HepG2 (cell line): ENCODE measurements around the gene GPR15. TPM values are rescaled to one million over a fixed set of nuclear protein-coding genes. Genes with fewer than 3 reads are reported as not detected.

ENCODE experiments used
- ATAC-seq: fragments of 200-7000 bp; cut with Tn5 transposase; 3 replicates; pipeline ENCODE4 v1.9.1; 2020; ENCODE audit warnings: mild to moderate bottlenecking, moderate library complexity
- BruUV-seq: library from RNA; stranded (reverse); fragments of 400-500 nt; replicated peaks from 2 replicates; lab custom pipeline; 2021; lab: Mats Ljungman, UMichigan
- CTCF ChIA-PET: fragments of 300-600 bp; formaldehyde crosslinking; extraction: SDS; loops from one replicate; lab custom pipeline; 2021; ENCODE audit warnings: low total read pairs, inconsistent platforms, low intra/inter-chr PET ratio; lab: Yijun Ruan, JAX
- POLR2A ChIA-PET: fragments of 350-600 bp; sonication (Branson Sonifier 250); formaldehyde crosslinking; loops from one replicate; lab custom pipeline; 2020; ENCODE audit warnings: antibody characterized with exemption, inconsistent platforms; lab: Yijun Ruan, JAX
- DNase-seq: peaks from one replicate; pipeline ENCODE4 v3.0.0-alpha.2; 2015; ENCODE audit warnings: low spot score
- FAIRE-seq: peaks from 3 replicates; lab custom pipeline; 2011; peaks lifted over from hg19 to GRCh38; lab: Jason Lieb, UNC
- H2AFZ ChIP-seq: one replicate; pipeline ENCODE4 v1.6.1; 2011; ENCODE audit warnings: low read length, inconsistent platforms
- H3K27ac ChIP-seq: fragments of 300-600 bp; 3 replicates; pipeline ENCODE4 v1.8.0; 2011; ENCODE audit warnings: mixed run types, mild to moderate bottlenecking, mixed read lengths, low read length, inconsistent platforms; ENCODE audit not compliant: insufficient read depth; ENCODE audit errors: extremely low read length
- H3K27me3 ChIP-seq, 2 experiments: fragments of 200-600 bp in 1 of 2; 2 replicates in 1 of 2; 3 replicates in 1 of 2; pipeline versions ENCODE4 v1.6.0 to v1.8.0; 2011; ENCODE audit warnings: low read length in 2 of 2, mild to moderate bottlenecking in 2 of 2, moderate library complexity in 2 of 2, inconsistent platforms in 1 of 2; ENCODE audit not compliant: insufficient read depth in 2 of 2, control insufficient read depth in 1 of 2
- H3K36me3 ChIP-seq, 2 experiments: fragments of 200-600 bp in 1 of 2; replicated peaks in 1 of 2; 2 replicates in 1 of 2; 3 replicates in 1 of 2; pipeline versions ENCODE4 v1.5.1 to v1.8.0; 2011; ENCODE audit warnings: low read length in 2 of 2, inconsistent platforms in 1 of 2; ENCODE audit not compliant: insufficient read depth in 2 of 2, control insufficient read depth in 1 of 2
- H3K4me1 ChIP-seq: 2 replicates; pipeline ENCODE4 v1.5.1; 2012; ENCODE audit warnings: low read length, inconsistent platforms; ENCODE audit not compliant: insufficient read depth
- H3K4me2 ChIP-seq: 2 replicates; pipeline ENCODE4 v1.6.0; 2011; ENCODE audit warnings: low read depth, low read length, inconsistent platforms
- H3K4me3 ChIP-seq, 3 experiments: fragments of 200-600 bp in 1 of 3; sonication (generic), shearing (Covaris generic) in 1 of 3; replicated peaks in 1 of 3; 2 replicates each; pipeline ENCODE4 v1.5.1; 2011 to 2016; ENCODE audit warnings: low read length in 3 of 3, inconsistent platforms in 2 of 3, low read depth in 2 of 3, mild to moderate bottlenecking in 2 of 3, control low read depth in 1 of 3, mixed read lengths in 1 of 3; ENCODE audit not compliant: insufficient read depth in 1 of 3
- H3K79me2 ChIP-seq: one replicate; pipeline ENCODE4 v1.6.1; 2011; ENCODE audit warnings: low read length, inconsistent platforms; ENCODE audit not compliant: insufficient read depth
- H3K9ac ChIP-seq: 2 replicates; pipeline ENCODE4 v1.6.0; 2011; ENCODE audit warnings: mild to moderate bottlenecking, low read depth, low read length, inconsistent platforms; ENCODE audit not compliant: insufficient read depth
- H3K9me3 ChIP-seq: 2 replicates; pipeline ENCODE4 v1.5.1; 2012; ENCODE audit warnings: mild to moderate bottlenecking, low read length
- H4K20me1 ChIP-seq: 2 replicates; pipeline ENCODE4 v1.6.0; 2011; ENCODE audit warnings: inconsistent platforms, mild to moderate bottlenecking, low read length, moderate library complexity; ENCODE audit not compliant: insufficient read depth
- MED8 ChIP-seq: sonication (generic); formaldehyde crosslinking; IDR thresholded peaks from 2 replicates; pipeline ENCODE4 v1.8.1; 2023; ENCODE audit warnings: mild to moderate bottlenecking, missing genetic modification reagents; ENCODE audit not compliant: insufficient replicate concordance
- TCF7L2 ChIP-seq: IDR thresholded peaks from 2 replicates; pipeline ENCODE4 v1.6.1; 2011; ENCODE audit warnings: mild to moderate bottlenecking, low read depth, low read length, moderate library complexity
- ZFP90 ChIP-seq: sonication (generic); formaldehyde crosslinking; IDR thresholded peaks from 2 replicates; pipeline ENCODE4 v1.8.0; 2022; ENCODE audit warnings: missing genetic modification reagents, mild to moderate bottlenecking, inconsistent platforms, borderline replicate concordance
- ZNF12 ChIP-seq: sonication (generic); formaldehyde crosslinking; IDR thresholded peaks from 2 replicates; pipeline ENCODE4 v1.5.0; 2020; ENCODE audit warnings: missing genetic modification reagents
- ZNF343 ChIP-seq: sonication (generic); formaldehyde crosslinking; IDR thresholded peaks from 2 replicates; pipeline ENCODE4 v1.4.0; 2020; ENCODE audit warnings: mild to moderate bottlenecking, missing genetic modification reagents
- ZNF761 ChIP-seq: sonication (generic); formaldehyde crosslinking; conservative IDR thresholded peaks from 2 replicates; pipeline ENCODE4 v1.4.0; 2020; ENCODE audit warnings: mild to moderate bottlenecking, missing genetic modification reagents
- ZNF792 ChIP-seq: IDR thresholded peaks from 2 replicates; pipeline ENCODE4 v1.6.1; 2016
- WGBS: methylation state at CpG from one replicate; pipeline ENCODE4 v1.1.6; 2017; ENCODE audit warnings: low lambda C conversion rate; 5-methylcytosine and 5-hydroxymethylcytosine counted together
- in situ Hi-C: cut with HindIII; loops from 2 replicates; pipeline ENCODE4 v1.10.0; 2017; ENCODE audit warnings: low pct_unique_long_range_greater_than_20kb; ENCODE audit not compliant: extremely low pct_ligation_motif_present
- intact Hi-C: fragments of 100-400 bp; cut with micrococcal nuclease; formaldehyde crosslinking; loops from one replicate; pipeline ENCODE4 v1.10.0; 2022; ENCODE audit not compliant: unreplicated experiment
- polyA plus RNA-seq, 8 experiments: library from polyadenylated mRNA; depleted of rRNA in 3 of 8; stranded (reverse) in 7 of 8; unstranded in 1 of 8; fragments of >200 nt; fragmentation: Illumina TruSeq in 4 of 8; extraction: Trizol in 4 of 8; gene quantifications; 2 replicates each; pipeline versions ENCODE4 v1.2.1 to v1.2.3, GENCODE V29; 2011 to 2016; ENCODE audit warnings: low read depth in 4 of 8, missing spikeins in 1 of 8, mixed read lengths in 1 of 8; ENCODE audit not compliant: insufficient read depth in 1 of 8
- total RNA-seq, 5 experiments: library from RNA; depleted of rRNA; stranded (reverse); fragments of >200 nt; fragmentation: Illumina TruSeq; extraction: Trizol; gene quantifications; 2 replicates each; pipeline ENCODE4 v1.2.3, GENCODE V29; 2016; ENCODE audit warnings: low read depth in 1 of 5
- TF ChIP-seq, protein P1 (sequence below): sonication (generic); formaldehyde crosslinking; IDR thresholded peaks from 2 replicates; pipeline ENCODE4 v1.4.0; 2020; ENCODE audit warnings: missing genetic modification reagents
- TF ChIP-seq, protein P2 (sequence below): sonication (generic); formaldehyde crosslinking; IDR thresholded peaks from 2 replicates; pipeline ENCODE4 v1.8.1; 2023; ENCODE audit warnings: mild to moderate bottlenecking, inconsistent platforms, moderate library complexity, missing genetic modification reagents, borderline replicate concordance

The GPR15 gene
- total and polyA plus RNA-seq, 2 of the 13 experiments (the other 11 are each of a cell fraction or from before 2014, with no cell fraction given) = not detected

DNA sequence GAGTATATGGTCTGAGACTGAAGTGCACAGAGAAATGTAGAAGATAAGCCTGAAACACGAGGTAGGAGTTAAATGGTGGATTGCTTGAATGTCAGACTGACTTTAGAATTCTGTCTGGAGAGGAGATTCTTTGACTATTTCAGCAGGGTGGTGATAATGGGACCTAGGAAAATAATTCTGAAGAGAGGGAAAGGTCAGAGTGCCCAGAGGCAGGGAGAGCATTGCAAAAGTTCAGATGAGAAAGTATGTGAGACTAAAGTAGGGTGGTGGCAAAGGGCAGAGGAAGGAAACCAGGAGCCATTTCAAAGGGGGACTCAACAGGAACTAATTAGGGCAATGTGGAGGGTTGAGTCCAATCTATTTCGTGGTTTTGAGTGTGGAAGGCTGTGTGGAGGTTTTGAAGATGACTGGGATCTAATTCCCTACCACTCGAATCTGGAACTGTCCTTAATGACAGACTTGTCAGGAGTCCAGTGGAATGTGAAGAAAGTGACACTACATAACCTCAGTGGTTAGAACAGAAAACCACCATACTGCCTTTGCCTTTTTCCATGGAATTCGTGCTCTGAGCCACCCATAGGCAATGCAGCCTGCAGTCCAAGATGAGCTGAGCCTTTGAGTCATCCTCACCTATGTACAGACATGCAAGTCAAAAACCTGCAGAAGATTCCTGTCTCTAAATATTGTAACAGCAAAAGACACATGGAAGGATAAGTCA lies 45.6 kb downstream of the GPR15 start (continued):
- no peak for TF ChIP-seq ZNF12 (CRISPR knock-in tag)

DNA sequence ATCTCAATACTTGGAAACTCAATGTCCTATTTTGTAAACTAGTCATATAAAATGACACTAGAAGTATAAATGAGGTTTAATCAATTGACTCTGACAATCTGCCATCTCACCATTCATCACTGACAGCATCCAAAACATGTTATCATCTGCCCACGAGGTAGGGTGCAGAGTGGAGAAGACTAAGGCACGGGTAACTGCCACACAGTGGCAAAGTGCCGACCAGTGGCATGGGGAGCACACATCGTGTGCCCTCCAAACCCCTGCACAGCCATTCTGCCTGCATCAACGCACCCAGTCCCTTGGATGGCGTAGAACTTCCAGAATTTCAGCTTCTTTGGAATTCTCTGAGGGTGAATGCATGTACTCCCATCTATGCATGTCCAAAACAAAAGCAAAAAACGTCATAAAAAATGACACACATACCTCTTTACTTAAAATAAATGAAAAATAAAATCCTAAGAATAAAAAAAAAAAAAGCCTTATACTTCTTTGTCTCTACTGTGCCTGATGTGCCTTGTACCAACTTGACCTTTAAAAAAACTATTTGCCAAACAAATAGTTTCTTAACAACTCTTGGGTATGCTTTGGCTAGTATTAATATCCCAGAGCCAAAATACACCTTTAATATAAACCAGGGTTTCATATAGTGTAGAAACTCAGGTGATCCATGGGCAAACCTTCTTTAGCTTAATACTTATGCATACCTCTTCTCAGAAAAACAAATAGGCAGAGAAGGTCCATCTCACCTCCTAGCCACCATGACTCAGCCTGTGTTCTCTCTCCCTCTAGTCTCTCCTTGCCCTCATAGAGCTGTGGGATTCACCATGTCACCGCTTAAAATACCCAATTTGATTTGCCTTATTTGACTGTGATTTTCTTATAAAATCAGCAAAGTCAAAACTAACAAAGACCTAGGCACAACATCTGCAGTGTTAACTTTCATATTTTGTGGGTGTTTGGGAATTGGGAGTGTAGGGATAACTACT lies 48.9 kb downstream of the GPR15 start:
- intact Hi-C loops = no loop called here
- BruUV-seq = no TSS peak
- POLR2A ChIA-PET = interaction anchor here (1.4 kb wide), 1 partner anchor 13 kb away, joined by 5 read pairs; the partner anchor contains the start of gene CPOX
- 98% methylated on average over 8 of the region's 8 CpGs for WGBS
- H3K9me3 ChIP-seq = no peaks in the 10 kb centered on the region
- DNase-seq = no peak
- no peak overlapping the region for H2AFZ ChIP-seq
- no peak for ATAC-seq
- H3K27me3 ChIP-seq = no peaks in the 10 kb centered on the region
- no peaks in the 10 kb centered on the region for H4K20me1 ChIP-seq
- no peak for FAIRE-seq
- H3K79me2 ChIP-seq = no peaks in the 10 kb centered on the region
- peaks cover 6% of the 10 kb centered on the region; the same call in 1 of the 2 replicates for H3K4me1 ChIP-seq
- H3K4me3 ChIP-seq = no peak overlapping the region
- TF ChIP-seq, protein P1, sequence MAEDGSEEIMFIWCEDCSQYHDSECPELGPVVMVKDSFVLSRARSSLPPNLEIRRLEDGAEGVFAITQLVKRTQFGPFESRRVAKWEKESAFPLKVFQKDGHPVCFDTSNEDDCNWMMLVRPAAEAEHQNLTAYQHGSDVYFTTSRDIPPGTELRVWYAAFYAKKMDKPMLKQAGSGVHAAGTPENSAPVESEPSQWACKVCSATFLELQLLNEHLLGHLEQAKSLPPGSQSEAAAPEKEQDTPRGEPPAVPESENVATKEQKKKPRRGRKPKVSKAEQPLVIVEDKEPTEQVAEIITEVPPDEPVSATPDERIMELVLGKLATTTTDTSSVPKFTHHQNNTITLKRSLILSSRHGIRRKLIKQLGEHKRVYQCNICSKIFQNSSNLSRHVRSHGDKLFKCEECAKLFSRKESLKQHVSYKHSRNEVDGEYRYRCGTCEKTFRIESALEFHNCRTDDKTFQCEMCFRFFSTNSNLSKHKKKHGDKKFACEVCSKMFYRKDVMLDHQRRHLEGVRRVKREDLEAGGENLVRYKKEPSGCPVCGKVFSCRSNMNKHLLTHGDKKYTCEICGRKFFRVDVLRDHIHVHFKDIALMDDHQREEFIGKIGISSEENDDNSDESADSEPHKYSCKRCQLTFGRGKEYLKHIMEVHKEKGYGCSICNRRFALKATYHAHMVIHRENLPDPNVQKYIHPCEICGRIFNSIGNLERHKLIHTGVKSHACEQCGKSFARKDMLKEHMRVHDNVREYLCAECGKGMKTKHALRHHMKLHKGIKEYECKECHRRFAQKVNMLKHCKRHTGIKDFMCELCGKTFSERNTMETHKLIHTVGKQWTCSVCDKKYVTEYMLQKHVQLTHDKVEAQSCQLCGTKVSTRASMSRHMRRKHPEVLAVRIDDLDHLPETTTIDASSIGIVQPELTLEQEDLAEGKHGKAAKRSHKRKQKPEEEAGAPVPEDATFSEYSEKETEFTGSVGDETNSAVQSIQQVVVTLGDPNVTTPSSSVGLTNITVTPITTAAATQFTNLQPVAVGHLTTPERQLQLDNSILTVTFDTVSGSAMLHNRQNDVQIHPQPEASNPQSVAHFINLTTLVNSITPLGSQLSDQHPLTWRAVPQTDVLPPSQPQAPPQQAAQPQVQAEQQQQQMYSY (CRISPR knock-in tag) = no peak
- TF ChIP-seq, protein P2, sequence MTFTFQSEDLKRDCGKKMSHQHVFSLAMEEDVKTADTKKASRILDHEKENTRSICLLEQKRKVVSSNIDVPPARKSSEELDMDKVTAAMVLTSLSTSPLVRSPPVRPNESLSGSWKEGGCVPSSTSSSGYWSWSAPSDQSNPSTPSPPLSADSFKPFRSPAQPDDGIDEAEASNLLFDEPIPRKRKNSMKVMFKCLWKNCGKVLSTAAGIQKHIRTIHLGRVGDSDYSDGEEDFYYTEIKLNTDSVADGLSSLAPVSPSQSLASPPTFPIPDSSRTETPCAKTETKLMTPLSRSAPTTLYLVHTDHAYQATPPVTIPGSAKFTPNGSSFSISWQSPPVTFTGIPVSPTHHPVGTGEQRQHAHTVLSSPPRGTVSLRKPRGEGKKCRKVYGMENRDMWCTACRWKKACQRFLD (CRISPR knock-in tag) = no peak
- TF ChIP-seq MED8 (CRISPR knock-in tag) = no peak
- no peak for TF ChIP-seq ZNF343 (CRISPR knock-in tag)
- no peak for TF ChIP-seq ZNF792 (CRISPR knock-in tag)
- no peak for TF ChIP-seq ZFP90
- no peak for TF ChIP-seq ZNF761 (CRISPR knock-in tag)
- no peak for TF ChIP-seq ZNF12 (CRISPR knock-in tag)
- no peak for TF ChIP-seq TCF7L2
- TF ChIP-seq, all 625 proteins: peak for 0
- no peak overlapping the region for H3K4me2 ChIP-seq
- no peak overlapping the region for H3K9ac ChIP-seq
- H3K36me3 ChIP-seq = peaks cover 8 to 53% of the 10 kb centered on the region in 2 experiments
- CTCF ChIA-PET = no interaction called here
- in situ Hi-C loops = no loop called here
- no peak overlapping the region for H3K27ac ChIP-seq
